Neuronal stem cell (in vitro differentiated cells): ENCODE results near the gene PAK4.

ENCODE experiments used
- DNase-seq: peaks from one replicate; pipeline ENCODE4 v3.0.0-alpha.2; 2013; ENCODE audit warnings: low spot score
- H2AFZ ChIP-seq: one replicate; pipeline ENCODE4 v1.6.1; 2013; ENCODE audit warnings: mild to moderate bottlenecking, low read length, inconsistent platforms
- H2AK5ac ChIP-seq: 2 replicates; pipeline ENCODE4 v1.6.1; 2013; ENCODE audit warnings: low read depth, mild to moderate bottlenecking, inconsistent platforms, low read length, moderate library complexity, mixed read lengths
- H2BK120ac ChIP-seq: 2 replicates; pipeline ENCODE4 v1.6.1; 2013; ENCODE audit warnings: low read depth, mild to moderate bottlenecking, inconsistent platforms, low read length, moderate library complexity, mixed read lengths
- H2BK12ac ChIP-seq: one replicate; pipeline ENCODE4 v1.6.1; 2013; ENCODE audit warnings: low read length, inconsistent platforms
- H2BK15ac ChIP-seq: 2 replicates; pipeline ENCODE4 v1.6.1; 2013; ENCODE audit warnings: mild to moderate bottlenecking, low read length, inconsistent platforms, mixed read lengths
- H2BK5ac ChIP-seq: one replicate; pipeline ENCODE4 v1.6.1; 2013; ENCODE audit warnings: inconsistent platforms, mild to moderate bottlenecking, low read length, moderate library complexity
- H3K14ac ChIP-seq: one replicate; pipeline ENCODE4 v1.6.1; 2013; ENCODE audit warnings: low read length, inconsistent platforms
- H3K18ac ChIP-seq: 2 replicates; pipeline ENCODE4 v1.6.1; 2013; ENCODE audit warnings: low read length, inconsistent platforms
- H3K23ac ChIP-seq: 2 replicates; pipeline ENCODE4 v1.6.1; 2013; ENCODE audit warnings: low read depth, mild to moderate bottlenecking, mixed read lengths, low read length, inconsistent platforms; ENCODE audit not compliant: poor library complexity
- H3K27ac ChIP-seq: replicated peaks from 3 replicates; pipeline ENCODE4 v1.5.1; 2013; ENCODE audit warnings: low read length, inconsistent platforms
- H3K27me3 ChIP-seq, 3 experiments: 2 replicates each; pipeline ENCODE4 v1.6.1; 2013; ENCODE audit warnings: low read length in 3 of 3, mild to moderate bottlenecking in 2 of 3, inconsistent platforms in 1 of 3, low read depth in 1 of 3, mixed read lengths in 1 of 3, moderate library complexity in 1 of 3; ENCODE audit not compliant: control insufficient read depth in 3 of 3, insufficient read depth in 3 of 3
- H3K36me3 ChIP-seq, 2 donors: replicated peaks in 1 of 2; 2 replicates each; pipeline ENCODE4 v1.6.1; 2013; ENCODE audit warnings: low read length in 2 of 2; ENCODE audit not compliant: control insufficient read depth in 2 of 2, insufficient read depth in 2 of 2
- H3K4ac ChIP-seq: 2 replicates; pipeline ENCODE4 v1.6.1; 2013; ENCODE audit warnings: inconsistent platforms, mild to moderate bottlenecking, low read length, moderate library complexity
- H3K4me1 ChIP-seq, 2 donors: 1 replicate in 1 of 2; 2 replicates in 1 of 2; pipeline ENCODE4 v1.6.1; 2013; ENCODE audit warnings: low read length in 2 of 2, low read depth in 1 of 2; ENCODE audit not compliant: control insufficient read depth in 2 of 2, insufficient read depth in 1 of 2
- H3K4me2 ChIP-seq: one replicate; pipeline ENCODE4 v1.6.1; 2013; ENCODE audit warnings: mild to moderate bottlenecking, low read length, inconsistent platforms; ENCODE audit not compliant: insufficient read depth, poor library complexity, severe bottlenecking
- H3K4me3 ChIP-seq, 2 donors: 2 replicates each; pipeline ENCODE4 v1.5.1; 2013; ENCODE audit warnings: low read length in 2 of 2, mild to moderate bottlenecking in 2 of 2, inconsistent platforms in 1 of 2, moderate library complexity in 1 of 2
- H3K79me1 ChIP-seq: one replicate; pipeline ENCODE4 v1.6.1; 2013; ENCODE audit warnings: low read depth, mild to moderate bottlenecking, inconsistent platforms, low read length, moderate library complexity
- H3K9ac ChIP-seq: one replicate; pipeline ENCODE4 v1.6.1; 2013; ENCODE audit warnings: mild to moderate bottlenecking, low read depth, low read length, inconsistent platforms; ENCODE audit not compliant: poor library complexity
- H3K9me3 ChIP-seq, 2 donors: replicated peaks in 1 of 2; 2 replicates each; pipeline versions ENCODE3 to v1.6.1; 2013; ENCODE audit warnings: low read length in 2 of 2, mild to moderate bottlenecking in 2 of 2, inconsistent platforms in 1 of 2, low read depth in 1 of 2, mixed read lengths in 1 of 2, moderate library complexity in 1 of 2; ENCODE audit not compliant: control insufficient read depth in 2 of 2, insufficient read depth in 1 of 2
- H4K8ac ChIP-seq: one replicate; pipeline ENCODE4 v1.6.1; 2013; ENCODE audit warnings: low read depth, mild to moderate bottlenecking, inconsistent platforms, low read length, moderate library complexity
- H4K91ac ChIP-seq: one replicate; pipeline ENCODE4 v1.6.1; 2013; ENCODE audit warnings: low read length, low read depth, mild to moderate bottlenecking, inconsistent platforms; ENCODE audit not compliant: poor library complexity
- WGBS, 2 donors: extraction: QIAGEN DNeasy Blood & Tissue Kit; methylation state at CpG; one replicate each; pipeline ENCODE4 v1.1.7; 2013; ENCODE audit warnings: missing lambda C conversion rate in 2 of 2, mixed read lengths in 1 of 2; ENCODE audit not compliant: insufficient read length in 2 of 2, insufficient replicate concordance in 1 of 2; ENCODE audit errors: extremely low coverage in 2 of 2; 5-methylcytosine and 5-hydroxymethylcytosine counted together

The PAK4 gene

DNA sequence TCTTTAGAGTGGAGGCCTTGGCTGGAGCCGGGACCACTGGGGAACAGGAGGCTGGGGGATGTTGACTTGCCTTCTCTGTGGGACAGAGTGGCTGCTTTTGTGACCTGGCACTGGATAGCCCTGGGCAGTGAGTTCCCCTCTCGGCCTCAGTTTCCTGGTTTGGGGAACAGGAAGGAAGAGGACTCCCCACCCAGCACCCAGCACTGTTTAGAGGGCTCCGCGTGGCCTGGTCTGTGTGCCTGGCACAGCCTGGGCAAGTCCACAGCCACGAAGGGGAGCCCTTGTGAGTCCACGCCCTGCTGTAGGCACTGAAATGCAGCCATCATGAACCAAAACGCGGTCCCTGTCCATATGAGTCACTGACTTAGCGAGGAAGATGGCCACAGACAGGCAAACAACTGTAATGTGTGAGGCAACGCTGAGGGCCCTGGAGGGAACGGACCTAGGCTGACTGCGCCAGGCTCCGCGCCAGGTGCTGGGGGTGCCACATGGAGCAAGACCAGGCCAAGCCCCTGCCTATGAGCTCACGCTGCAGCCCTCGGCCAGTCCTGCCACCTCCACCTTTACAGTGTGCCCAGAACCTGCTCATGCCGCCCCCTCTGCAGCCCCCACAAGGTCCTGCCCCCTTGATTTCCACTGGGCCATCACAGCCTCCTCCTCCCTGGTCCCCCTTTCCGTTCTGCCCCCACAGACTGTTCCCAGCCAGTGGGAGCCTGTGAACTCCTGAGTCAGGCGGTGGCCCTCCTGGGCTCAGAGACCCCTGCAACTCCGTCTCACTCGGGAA, 35.5 kb downstream of the PAK4 start:
- no peak overlapping the region for H2BK5ac ChIP-seq
- no peak for DNase-seq
- H4K91ac ChIP-seq: no peak overlapping the region
- H3K36me3 ChIP-seq: peaks cover 0 to 3% of the 10 kb centered on the region in 2 donors
- peaks cover 0 to 3% of the 10 kb centered on the region in 2 donors for H3K9me3 ChIP-seq
- no CpG with 5 or more reads among the region's 21 CpGs for WGBS, 2 donors
- peak overlapping the region; percentile 13 for H3K18ac ChIP-seq
- peaks cover 0 to 2% (median 0%) of the 10 kb centered on the region in 3 experiments for H3K27me3 ChIP-seq
- no peak overlapping the region for H3K4me3 ChIP-seq
- H3K14ac ChIP-seq: no peak overlapping the region
- peak overlapping the region; percentile 56 for H2AK5ac ChIP-seq
- no peak overlapping the region for H2BK12ac ChIP-seq
- H2BK15ac ChIP-seq: no peak overlapping the region
- peak overlapping the region; percentile 52 for H3K23ac ChIP-seq
- no peak overlapping the region for H3K4ac ChIP-seq
- peak overlapping the region; percentile 93 for H4K8ac ChIP-seq
- H3K9ac ChIP-seq: peak overlapping the region; percentile 12
- peak overlapping the region; percentile 18 for H3K4me2 ChIP-seq
- peaks cover 22% of the 10 kb centered on the region for H3K79me1 ChIP-seq
- no peak overlapping the region for H2AFZ ChIP-seq
- peaks cover 5 to 21% of the 10 kb centered on the region in 2 donors for H3K4me1 ChIP-seq
- H3K27ac ChIP-seq: no peak overlapping the region
- H2BK120ac ChIP-seq: no peak overlapping the region

DNA sequence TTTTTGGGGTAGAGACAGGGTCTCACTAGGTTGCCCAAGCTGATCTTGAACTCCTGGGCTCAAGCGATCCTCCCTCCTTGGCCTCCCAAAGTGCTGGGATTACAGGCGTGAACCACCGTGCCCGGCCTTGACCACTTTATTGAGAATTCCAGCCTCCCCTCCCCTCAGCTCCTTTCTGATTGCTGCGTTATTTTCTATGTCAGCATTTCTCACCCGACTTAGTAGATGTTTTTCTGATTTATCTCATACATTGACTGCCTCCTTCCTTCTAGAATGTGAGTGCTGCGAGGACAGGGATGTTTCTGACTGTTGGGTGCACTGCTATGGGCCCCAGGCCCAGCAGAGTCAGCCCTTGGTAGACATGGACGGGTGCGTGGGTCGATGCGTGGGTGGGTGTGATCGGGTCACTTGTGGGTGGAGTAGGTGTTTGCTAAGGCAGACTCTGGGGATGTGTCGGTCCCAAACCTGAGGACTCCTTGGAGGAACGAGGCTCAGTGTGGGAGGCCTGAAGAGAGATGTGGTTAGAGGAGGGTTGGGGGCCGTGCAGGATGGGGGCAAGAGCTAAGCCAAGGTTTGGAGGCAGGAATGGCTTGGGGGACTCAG, 37.0 kb downstream of the PAK4 start:
- Histone ChIP-seq H3K18ac (no peak overlapping the region), H2AFZ (no peak overlapping the region), H3K14ac (no peak overlapping the region), H3K9ac (peak overlapping the region; percentile 15), H4K91ac (no peak overlapping the region), H2BK12ac (no peak overlapping the region), H3K23ac (no peak overlapping the region), H2BK5ac (no peak overlapping the region), H2BK15ac (no peak overlapping the region), H2AK5ac (no peak overlapping the region), H3K36me3 (peaks cover 0 to 3% of the 10 kb centered on the region in 2 donors), H3K4me1 (peaks cover 7 to 16% of the 10 kb centered on the region in 2 donors), H4K8ac (no peak overlapping the region), H3K4me3 (no peak overlapping the region), H3K9me3 (peaks cover 0 to 3% of the 10 kb centered on the region in 2 donors), H3K27ac (no peak overlapping the region), H2BK120ac (no peak overlapping the region), H3K27me3 (peaks cover 0 to 2% (median 0%) of the 10 kb centered on the region in 3 experiments), H3K4ac (no peak overlapping the region), H3K79me1 (peaks cover 20% of the 10 kb centered on the region), H3K4me2 (no peak overlapping the region)
- DNase-seq: no peak
- WGBS, 2 donors: no CpG with 5 or more reads among the region's 15 CpGs

GRCh38 chr19:39163621-39164020, 38.0 kb downstream of the PAK4 start:
- H4K91ac ChIP-seq: no peak overlapping the region
- no peak overlapping the region for H2BK120ac ChIP-seq
- no peak overlapping the region for H2AK5ac ChIP-seq
- H3K9ac ChIP-seq: no peak overlapping the region
- H3K4me3 ChIP-seq: no peak overlapping the region
- H3K18ac ChIP-seq: peak overlapping the region; percentile 41
- H3K27me3 ChIP-seq: no peaks in the 10 kb centered on the region
- no peak for DNase-seq
- no peak overlapping the region for H3K23ac ChIP-seq
- H2AFZ ChIP-seq: no peak overlapping the region
- H2BK12ac ChIP-seq: no peak overlapping the region
- H3K27ac ChIP-seq: no peak overlapping the region
- peaks cover 7 to 12% of the 10 kb centered on the region in 2 donors for H3K4me1 ChIP-seq
- peaks cover 19% of the 10 kb centered on the region for H3K79me1 ChIP-seq
- no peak overlapping the region for H4K8ac ChIP-seq
- no peak overlapping the region for H3K14ac ChIP-seq
- no CpG with 5 or more reads among the region's 9 CpGs for WGBS, 2 donors
- no peak overlapping the region for H2BK15ac ChIP-seq
- H3K4ac ChIP-seq: no peak overlapping the region
- peaks cover under 1% of the 10 kb centered on the region in 2 donors for H3K36me3 ChIP-seq
- no peaks in the 10 kb centered on the region for H3K9me3 ChIP-seq
- no peak overlapping the region for H3K4me2 ChIP-seq
- H2BK5ac ChIP-seq: peak overlapping the region; percentile 45

DNA sequence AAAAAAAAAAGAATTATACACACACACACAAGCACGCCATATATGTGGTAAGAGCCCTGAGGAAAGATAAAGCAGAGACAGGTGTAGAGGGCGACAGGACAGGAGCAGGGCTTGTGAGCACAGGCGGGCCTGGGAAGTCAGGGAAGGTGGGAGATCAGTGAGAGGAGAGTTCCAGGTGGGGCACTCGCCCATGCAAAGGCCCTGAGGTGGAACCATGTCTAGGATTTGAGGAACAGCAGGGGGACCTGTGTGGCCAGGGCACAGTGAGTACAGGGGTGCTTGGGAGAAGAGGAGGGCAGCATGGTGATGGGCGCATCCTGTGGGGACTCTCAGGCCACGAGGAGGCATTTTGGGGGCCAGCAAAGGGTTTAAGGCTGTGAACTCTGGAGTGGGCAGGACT, 38.7 kb downstream of the PAK4 start:
- no peak overlapping the region for H2AK5ac ChIP-seq
- H2BK120ac ChIP-seq: no peak overlapping the region
- H2BK12ac ChIP-seq: peak overlapping the region; percentile 22
- H2BK5ac ChIP-seq: no peak overlapping the region
- no peak overlapping the region for H3K9ac ChIP-seq
- peak overlapping the region; percentile 35 for H3K18ac ChIP-seq
- no peak overlapping the region for H3K23ac ChIP-seq
- H3K27me3 ChIP-seq: no peaks in the 10 kb centered on the region
- no peak overlapping the region for H3K4ac ChIP-seq
- H3K79me1 ChIP-seq: peaks cover 15% of the 10 kb centered on the region
- H2AFZ ChIP-seq: no peak overlapping the region
- H3K27ac ChIP-seq: no peak overlapping the region
- no CpG with 5 or more reads among the region's 6 CpGs for WGBS, 2 donors
- H2BK15ac ChIP-seq: no peak overlapping the region
- H3K14ac ChIP-seq: no peak overlapping the region
- no peaks in the 10 kb centered on the region for H3K9me3 ChIP-seq
- no peak overlapping the region for H4K8ac ChIP-seq
- no peak overlapping the region for H3K4me2 ChIP-seq
- no peak overlapping the region for H3K4me3 ChIP-seq
- no peak for DNase-seq
- no peak overlapping the region for H4K91ac ChIP-seq
- H3K4me1 ChIP-seq: peaks cover 7 to 12% of the 10 kb centered on the region in 2 donors
- H3K36me3 ChIP-seq: peaks cover 2 to 4% of the 10 kb centered on the region in 2 donors
